A549 (cell line): ENCODE results near the gene WNT1. TPM values are rescaled to one million over a fixed set of nuclear protein-coding genes. Genes with fewer than 3 reads are reported as not detected.

Experiments used
- ATAC-seq, 2 experiments: fragments of 200-7000 bp in 1 of 2; fragments of >200 bp in 1 of 2; cut with Nextera tagmentation in 1 of 2; cut with Tn5 transposase in 1 of 2; 3 replicates each; pipeline versions ENCODE4 v1.8.0 to v1.9.1; 2018 to 2020; ENCODE audit warnings: mild to moderate bottlenecking in 1 of 2, moderate library complexity in 1 of 2
- CTCF ChIA-PET: fragments of 300-600 bp; sonication (Branson Sonifier 250); formaldehyde crosslinking; extraction: SDS; loops from one replicate; lab custom pipeline; 2021; ENCODE audit warnings: antibody characterized with exemption, inconsistent platforms; lab: Yijun Ruan, JAX
- POLR2A ChIA-PET: fragments of 350-600 bp; formaldehyde crosslinking; extraction: SDS; loops from one replicate; lab custom pipeline; 2021; ENCODE audit warnings: antibody characterized with exemption, inconsistent platforms; lab: Yijun Ruan, JAX
- DNase-seq, 2 experiments: peaks; one replicate each; pipeline versions ENCODE4 v3.0.0 to v3.0.0-alpha.2; 2011 to 2016; ENCODE audit warnings: low read depth in 1 of 2, low spot score in 1 of 2
- FAIRE-seq: peaks from 2 replicates; lab custom pipeline; 2011; peaks lifted over from hg19 to GRCh38; lab: Jason Lieb, UNC
- H3K27ac ChIP-seq, 2 experiments: fragments of >200 bp; sonication (Bioruptor Twin); formaldehyde crosslinking; 3 replicates each; pipeline ENCODE4 v1.5.1; 2016 to 2017
- H3K4me1 ChIP-seq: fragments of >200 bp; sonication (Bioruptor Twin); formaldehyde crosslinking; 3 replicates; pipeline ENCODE4 v1.6.1; 2016
- H3K4me2 ChIP-seq: fragments of >200 bp; sonication (Bioruptor Twin); formaldehyde crosslinking; 3 replicates; pipeline ENCODE4 v1.6.1; 2016
- H3K4me3 ChIP-seq: fragments of >200 bp; sonication (Bioruptor Twin); formaldehyde crosslinking; 3 replicates; pipeline ENCODE4 v1.5.1; 2016
- H3K9me3 ChIP-seq: fragments of >200 bp; sonication (Bioruptor Twin); formaldehyde crosslinking; 3 replicates; pipeline ENCODE4 v1.6.1; 2016
- CBX8 ChIP-seq: fragments of 200-600 bp; sonication (generic); IDR thresholded peaks from 2 replicates; pipeline ENCODE4 v1.6.1; 2016
- CEBPB ChIP-seq, 2 experiments: fragments of >200 bp in 1 of 2; sonication (Bioruptor Twin) in 1 of 2; formaldehyde crosslinking in 1 of 2; IDR thresholded peaks; 2 replicates each; pipeline ENCODE4 v1.6.1; 2012 to 2016
- CHD2 ChIP-seq: fragments of 150-350 bp; IDR thresholded peaks from 2 replicates; pipeline ENCODE4 v1.6.1; 2014; ENCODE audit warnings: low read length; ENCODE audit not compliant: partially characterized antibody
- CHD4 ChIP-seq: fragments of 200-600 bp; sonication (generic); IDR thresholded peaks from 2 replicates; pipeline ENCODE4 v1.6.1; 2016; ENCODE audit warnings: antibody characterized with exemption, mild to moderate bottlenecking, borderline replicate concordance
- EHMT2 ChIP-seq: fragments of 200-600 bp; sonication (generic); IDR thresholded peaks from 2 replicates; pipeline ENCODE4 v1.6.1; 2016; ENCODE audit warnings: antibody characterized with exemption, low read depth, mild to moderate bottlenecking, moderate library complexity
- ESRRA ChIP-seq: fragments of 150-350 bp; IDR thresholded peaks from 2 replicates; pipeline ENCODE4 v1.6.1; 2014; ENCODE audit warnings: mild to moderate bottlenecking, low read length, borderline replicate concordance
- FOSB ChIP-seq: fragments of 250-450 bp; sonication (Bioruptor Pico); IDR thresholded peaks from 2 replicates; pipeline ENCODE4 v1.5.0; 2020; ENCODE audit warnings: mild to moderate bottlenecking, moderate library complexity
- GATA3 ChIP-seq: IDR thresholded peaks from 2 replicates; pipeline ENCODE4 v1.6.1; 2012; ENCODE audit warnings: borderline replicate concordance
- HDAC2 ChIP-seq: fragments of 200-600 bp; sonication (generic); IDR thresholded peaks from 2 replicates; pipeline ENCODE4 v1.6.1; 2016
- HEYL ChIP-seq: fragments of 250-450 bp; sonication (Bioruptor Pico); IDR thresholded peaks from 2 replicates; pipeline ENCODE4 v1.8.0; 2021; ENCODE audit warnings: mild to moderate bottlenecking, moderate library complexity
- HOXB13 ChIP-seq: fragments of 250-450 bp; sonication (Bioruptor Pico); IDR thresholded peaks from 2 replicates; pipeline ENCODE4 v1.5.0; 2020; ENCODE audit warnings: low read depth, mild to moderate bottlenecking, moderate library complexity
- JUN ChIP-seq, 2 experiments: fragments of >200 bp; sonication (Bioruptor Twin); formaldehyde crosslinking; IDR thresholded peaks; 2 replicates in 1 of 2; 3 replicates in 1 of 2; pipeline ENCODE4 v1.6.1; 2016 to 2017
- JUNB ChIP-seq: fragments of >200 bp; sonication (Bioruptor Twin); formaldehyde crosslinking; IDR thresholded peaks from 2 replicates; pipeline ENCODE4 v1.6.1; 2016
- MAZ ChIP-seq: fragments of 150-350 bp; IDR thresholded peaks from 2 replicates; pipeline ENCODE4 v1.6.1; 2014; ENCODE audit warnings: antibody characterized with exemption, low read depth, low read length, borderline replicate concordance
- MYC ChIP-seq: IDR thresholded peaks from 2 replicates; pipeline ENCODE4 v1.6.1; 2012; ENCODE audit warnings: mild to moderate bottlenecking, inconsistent platforms, low read length, improper control_type of control experiment, borderline replicate concordance
- NPAS2 ChIP-seq: fragments of 250-450 bp; sonication (Bioruptor Pico); IDR thresholded peaks from 2 replicates; pipeline ENCODE4 v1.8.0; 2022; ENCODE audit warnings: mild to moderate bottlenecking, moderate library complexity, borderline replicate concordance
- PHF8 ChIP-seq: fragments of 200-600 bp; sonication (generic); IDR thresholded peaks from 2 replicates; pipeline ENCODE4 v1.6.1; 2016; ENCODE audit warnings: low read depth, mild to moderate bottlenecking, antibody characterized with exemption, moderate library complexity, borderline replicate concordance
- POLR2A ChIP-seq: IDR thresholded peaks from 2 replicates; pipeline ENCODE4 v1.6.1; 2012; ENCODE audit warnings: mild to moderate bottlenecking, low read length
- RARB ChIP-seq: fragments of 250-450 bp; sonication (Bioruptor Pico); IDR thresholded peaks from 2 replicates; pipeline ENCODE4 v1.8.0; 2021; ENCODE audit warnings: mild to moderate bottlenecking, moderate library complexity
- RNF2 ChIP-seq: fragments of 200-600 bp; sonication (generic); IDR thresholded peaks from 2 replicates; pipeline ENCODE4 v1.6.1; 2016; ENCODE audit warnings: low read depth, mild to moderate bottlenecking, antibody characterized with exemption, moderate library complexity, borderline replicate concordance
- ZC3H11A ChIP-seq: fragments of 450-650 bp; IDR thresholded peaks from 2 replicates; pipeline ENCODE4 v1.6.1; 2014; ENCODE audit warnings: antibody characterized with exemption, mild to moderate bottlenecking
- ZNF302 ChIP-seq: fragments of 250-450 bp; sonication (Bioruptor Pico); IDR thresholded peaks from 2 replicates; pipeline ENCODE4 v1.9.0; 2021; ENCODE audit warnings: inconsistent platforms, mild to moderate bottlenecking, moderate library complexity
- ZSCAN20 ChIP-seq: fragments of 250-450 bp; sonication (Bioruptor Pico); IDR thresholded peaks from 2 replicates; pipeline ENCODE4 v1.8.0; 2022; ENCODE audit warnings: mild to moderate bottlenecking, moderate library complexity
- WGBS: methylation state at CpG from one replicate; pipeline ENCODE4 v1.1.6; 2017; ENCODE audit errors: missing lambda C conversion rate; 5-methylcytosine and 5-hydroxymethylcytosine counted together
- polyA plus RNA-seq, 4 experiments: library from polyadenylated mRNA; depleted of rRNA in 3 of 4; stranded (reverse); fragments of >200 nt; fragmentation: RNase III in 1 of 4; extraction: RNeasy Plus Mini Kit Qiagen cat#74134 plus additional on column Dnase treatment in 1 of 4; gene quantifications; 2 replicates in 3 of 4; 3 replicates in 1 of 4; pipeline ENCODE4 v1.2.3, GENCODE V29; 2011 to 2017
- TF ChIP-seq, protein P1 (sequence below): IDR thresholded peaks from 2 replicates; pipeline ENCODE4 v1.6.1; 2012
- TF ChIP-seq, protein P2 (sequence below): fragments of 200-600 bp; sonication (generic); IDR thresholded peaks from 2 replicates; pipeline ENCODE4 v1.6.1; 2016; ENCODE audit warnings: antibody characterized with exemption, mild to moderate bottlenecking, moderate library complexity
- TF ChIP-seq, protein P3 (sequence below): fragments of 150-350 bp; IDR thresholded peaks from 2 replicates; pipeline ENCODE4 v1.6.1; 2014; ENCODE audit warnings: low read depth, mild to moderate bottlenecking, low read length
- TF ChIP-seq, protein P4 (sequence below): IDR thresholded peaks from 2 replicates; pipeline ENCODE4 v1.6.1; 2012; ENCODE audit warnings: low read depth, borderline replicate concordance

WNT1 gene
- polyA plus RNA-seq, 2 of the 4 experiments (the other 2 are of a cell fraction): not detected

DNA sequence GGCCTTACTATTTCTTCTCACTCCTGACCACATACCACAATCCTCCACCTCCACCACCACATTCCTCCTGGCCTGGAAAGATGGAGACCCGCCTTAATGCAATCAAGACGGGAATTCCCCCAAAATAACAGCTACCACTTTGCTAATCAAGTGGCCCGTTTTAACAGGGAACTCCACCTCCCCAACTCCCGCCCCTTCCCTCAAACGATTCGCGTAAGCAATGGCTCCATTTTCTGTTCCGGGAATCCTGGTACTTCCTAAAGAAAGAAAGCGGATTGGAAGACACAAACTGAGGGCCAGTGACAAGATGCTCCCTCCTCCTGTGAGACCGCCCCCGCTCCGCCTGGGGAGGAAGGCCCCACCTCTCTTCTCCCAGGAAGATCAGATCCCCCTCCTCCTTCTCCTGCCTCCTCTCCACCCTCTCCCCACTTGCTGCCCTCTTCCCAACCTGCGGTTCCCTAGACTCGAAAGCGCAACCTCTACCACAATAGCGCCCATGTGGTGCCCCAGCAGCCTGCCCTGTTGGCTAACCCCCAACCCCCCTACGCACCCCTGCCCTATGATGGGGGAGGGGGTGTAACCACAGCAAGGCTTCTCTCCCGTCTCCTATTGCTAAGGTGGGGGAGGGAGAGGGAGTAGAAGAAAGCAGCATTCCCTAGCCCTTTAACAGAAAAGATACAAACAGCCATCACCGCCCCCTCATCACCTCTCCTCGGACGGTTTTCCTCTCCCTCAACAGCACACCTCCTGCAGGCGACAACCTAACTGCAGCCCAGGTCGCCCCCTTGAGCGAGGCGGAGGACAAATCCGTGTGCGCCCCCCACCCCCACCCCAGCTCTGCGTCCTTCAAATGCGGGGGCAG lies 21.6 kb upstream of the WNT1 start:
- ATAC-seq (peak; percentile 77 to 89), FAIRE-seq (no peak), DNase-seq (peak; percentile 94 to 96)
- Histone ChIP-seq H3K4me3 (peak overlapping the region; percentile 79), H3K4me1 (peaks cover 10% of the 10 kb centered on the region), H3K27ac (peak overlapping the region; percentile 95), H3K4me2 (peak overlapping the region; percentile 77), H3K9me3 (no peaks in the 10 kb centered on the region)
- TF ChIP-seq RARB (CRISPR knock-in tag) (no peak), CBX8 (no peak), HOXB13 (CRISPR knock-in tag) (no peak), POLR2A (no peak), ESRRA (no peak), ZC3H11A (0 out of 2 replicates have a peak, but pooled peaks have one; percentile 3), CEBPB (IDR thresholded peaks at IDR 0.05) (no peak), CHD2 (peak; percentile 33), EHMT2 (no peak)
- WGBS: under 1% methylated on average over 22 of the region's 29 CpGs
- CTCF ChIA-PET: interaction anchor here (0.6 to 77.5 kb wide), 3 partner anchors 2 to 220 kb away, joined by 4 to 2584 read pairs (median 2584); partner anchors contain the start of genes ARF3, DDN, FKBP11 and PRKAG1
- POLR2A ChIA-PET: interaction anchor here (0.8 to 1.4 kb wide), 6 partner anchors 13 to 104 kb away, joined by 3 to 10 read pairs (median 6); partner anchors contain the start of genes DDX23, FKBP11 and RND1

DNA sequence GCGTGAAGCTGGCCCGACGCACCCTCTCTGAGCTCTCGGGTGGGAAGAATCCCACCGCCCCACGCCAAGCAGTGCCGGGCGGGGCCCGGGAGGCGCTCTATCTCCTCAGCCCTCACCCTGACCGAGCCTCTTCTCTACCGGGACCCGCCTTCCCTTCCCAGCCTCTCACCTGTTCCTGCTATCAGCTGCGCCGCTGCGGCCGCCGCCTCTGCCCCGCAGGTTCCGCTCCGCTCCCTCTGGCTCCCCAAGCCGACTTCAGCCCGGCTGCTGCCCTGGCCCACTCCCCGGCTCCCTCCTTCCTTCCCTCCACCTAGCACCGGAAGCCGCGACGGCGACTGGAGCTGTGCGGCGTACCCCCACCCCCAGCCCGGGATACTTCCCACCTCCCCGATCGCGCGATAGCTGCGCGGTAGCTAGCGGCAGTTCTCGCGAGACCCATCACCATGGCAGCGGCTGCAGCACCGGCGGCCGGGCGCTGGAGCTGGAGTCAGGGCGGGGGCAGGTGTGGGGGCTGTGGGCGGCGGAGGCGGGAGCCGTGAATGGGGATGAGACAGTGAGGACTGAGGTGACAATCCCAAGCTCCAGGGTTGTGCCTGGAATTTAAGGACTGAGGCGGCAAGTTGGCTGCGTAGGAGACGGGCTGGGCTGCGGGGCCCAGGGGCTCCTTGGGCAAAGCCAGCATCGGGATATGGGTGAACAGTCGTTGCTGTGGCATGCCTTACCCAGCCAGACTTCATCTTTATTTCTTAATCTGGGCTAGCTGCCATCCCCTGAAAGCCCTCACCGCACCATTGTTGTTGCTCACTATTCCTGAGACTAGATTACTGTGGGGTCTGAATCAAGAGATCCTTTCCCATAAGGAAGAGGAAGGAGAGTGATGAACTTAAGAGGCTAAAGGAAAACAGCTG lies 20.7 kb upstream of the WNT1 start, which contains the start of gene ARF3:
ARF3 (minus strand) TSS at position 347 of the 908 bp plus-strand sequence. CDS start 16,392 bp downstream, outside the sequence.
- Histone ChIP-seq H3K4me1 (peaks cover 10% of the 10 kb centered on the region), H3K4me2 (peak within 1 kb of the TSS; percentile 79), H3K27ac (peak within 1 kb of the TSS; percentile 95), H3K4me3 (peak within 1 kb of the TSS; percentile 79), H3K9me3 (no peaks in the 10 kb centered on the region)
- CTCF ChIA-PET: interaction anchor here (0.6 to 77.5 kb wide), 5 partner anchors 3 to 221 kb away, joined by 3 to 2584 read pairs (median 4); partner anchors contain the start of genes ARF3, DDN, FKBP11 and PRKAG1
- 1% methylated on average over 37 of the region's 58 CpGs for WGBS
- POLR2A ChIA-PET: interaction anchor here (0.6 to 1.6 kb wide), 14 partner anchors 9 to 409 kb away, joined by 3 to 10 read pairs (median 4); partner anchors contain the start of genes DDX23, FKBP11 and RND1
- DNase-seq (peak; percentile 95 to 96), ATAC-seq (peak; percentile 87 to 94), FAIRE-seq (no peak)
- TF ChIP-seq ZNF302 (CRISPR knock-in tag) (no peak), ZC3H11A (no peak), MYC (no peak), GATA3 (peak; percentile 93), NPAS2 (CRISPR knock-in tag) (no peak), POLR2A (peak; percentile 68), PHF8 (peak; percentile 75; the same call in 1 of the 2 replicates), HEYL (CRISPR knock-in tag) (no peak), FOSB (no peak), HDAC2 (no peak), JUN (IDR thresholded peaks at IDR 0.05) (peak; percentile 8 to 86; a peak in 3 of 5 replicates), CHD4 (no peak), CEBPB (IDR thresholded peaks at IDR 0.05) (no peak), ZSCAN20 (CRISPR knock-in tag) (no peak), RNF2 (no peak), JUNB (no peak), MAZ (no peak; the same call in 1 of the 2 replicates)
- TF ChIP-seq, protein P1, sequence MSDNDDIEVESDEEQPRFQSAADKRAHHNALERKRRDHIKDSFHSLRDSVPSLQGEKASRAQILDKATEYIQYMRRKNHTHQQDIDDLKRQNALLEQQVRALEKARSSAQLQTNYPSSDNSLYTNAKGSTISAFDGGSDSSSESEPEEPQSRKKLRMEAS: no peak; the same call in 1 of the 2 replicates
- TF ChIP-seq, protein P2, sequence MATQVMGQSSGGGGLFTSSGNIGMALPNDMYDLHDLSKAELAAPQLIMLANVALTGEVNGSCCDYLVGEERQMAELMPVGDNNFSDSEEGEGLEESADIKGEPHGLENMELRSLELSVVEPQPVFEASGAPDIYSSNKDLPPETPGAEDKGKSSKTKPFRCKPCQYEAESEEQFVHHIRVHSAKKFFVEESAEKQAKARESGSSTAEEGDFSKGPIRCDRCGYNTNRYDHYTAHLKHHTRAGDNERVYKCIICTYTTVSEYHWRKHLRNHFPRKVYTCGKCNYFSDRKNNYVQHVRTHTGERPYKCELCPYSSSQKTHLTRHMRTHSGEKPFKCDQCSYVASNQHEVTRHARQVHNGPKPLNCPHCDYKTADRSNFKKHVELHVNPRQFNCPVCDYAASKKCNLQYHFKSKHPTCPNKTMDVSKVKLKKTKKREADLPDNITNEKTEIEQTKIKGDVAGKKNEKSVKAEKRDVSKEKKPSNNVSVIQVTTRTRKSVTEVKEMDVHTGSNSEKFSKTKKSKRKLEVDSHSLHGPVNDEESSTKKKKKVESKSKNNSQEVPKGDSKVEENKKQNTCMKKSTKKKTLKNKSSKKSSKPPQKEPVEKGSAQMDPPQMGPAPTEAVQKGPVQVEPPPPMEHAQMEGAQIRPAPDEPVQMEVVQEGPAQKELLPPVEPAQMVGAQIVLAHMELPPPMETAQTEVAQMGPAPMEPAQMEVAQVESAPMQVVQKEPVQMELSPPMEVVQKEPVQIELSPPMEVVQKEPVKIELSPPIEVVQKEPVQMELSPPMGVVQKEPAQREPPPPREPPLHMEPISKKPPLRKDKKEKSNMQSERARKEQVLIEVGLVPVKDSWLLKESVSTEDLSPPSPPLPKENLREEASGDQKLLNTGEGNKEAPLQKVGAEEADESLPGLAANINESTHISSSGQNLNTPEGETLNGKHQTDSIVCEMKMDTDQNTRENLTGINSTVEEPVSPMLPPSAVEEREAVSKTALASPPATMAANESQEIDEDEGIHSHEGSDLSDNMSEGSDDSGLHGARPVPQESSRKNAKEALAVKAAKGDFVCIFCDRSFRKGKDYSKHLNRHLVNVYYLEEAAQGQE: peak; percentile 100
- TF ChIP-seq, protein P3, sequence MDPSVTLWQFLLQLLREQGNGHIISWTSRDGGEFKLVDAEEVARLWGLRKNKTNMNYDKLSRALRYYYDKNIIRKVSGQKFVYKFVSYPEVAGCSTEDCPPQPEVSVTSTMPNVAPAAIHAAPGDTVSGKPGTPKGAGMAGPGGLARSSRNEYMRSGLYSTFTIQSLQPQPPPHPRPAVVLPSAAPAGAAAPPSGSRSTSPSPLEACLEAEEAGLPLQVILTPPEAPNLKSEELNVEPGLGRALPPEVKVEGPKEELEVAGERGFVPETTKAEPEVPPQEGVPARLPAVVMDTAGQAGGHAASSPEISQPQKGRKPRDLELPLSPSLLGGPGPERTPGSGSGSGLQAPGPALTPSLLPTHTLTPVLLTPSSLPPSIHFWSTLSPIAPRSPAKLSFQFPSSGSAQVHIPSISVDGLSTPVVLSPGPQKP: no peak
- TF ChIP-seq, protein P4, sequence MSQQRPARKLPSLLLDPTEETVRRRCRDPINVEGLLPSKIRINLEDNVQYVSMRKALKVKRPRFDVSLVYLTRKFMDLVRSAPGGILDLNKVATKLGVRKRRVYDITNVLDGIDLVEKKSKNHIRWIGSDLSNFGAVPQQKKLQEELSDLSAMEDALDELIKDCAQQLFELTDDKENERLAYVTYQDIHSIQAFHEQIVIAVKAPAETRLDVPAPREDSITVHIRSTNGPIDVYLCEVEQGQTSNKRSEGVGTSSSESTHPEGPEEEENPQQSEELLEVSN: peak; percentile 35
